ENCODE results near the gene DPYSL5. TPM values are rescaled to one million over a fixed set of nuclear protein-coding genes. Genes with fewer than 3 reads are reported as not detected.

The DPYSL5 gene
- total and polyA plus RNA-seq, 3 donors from 2014 or later = 2.8 to 22.3 (median 5.5) TPM

DNA sequence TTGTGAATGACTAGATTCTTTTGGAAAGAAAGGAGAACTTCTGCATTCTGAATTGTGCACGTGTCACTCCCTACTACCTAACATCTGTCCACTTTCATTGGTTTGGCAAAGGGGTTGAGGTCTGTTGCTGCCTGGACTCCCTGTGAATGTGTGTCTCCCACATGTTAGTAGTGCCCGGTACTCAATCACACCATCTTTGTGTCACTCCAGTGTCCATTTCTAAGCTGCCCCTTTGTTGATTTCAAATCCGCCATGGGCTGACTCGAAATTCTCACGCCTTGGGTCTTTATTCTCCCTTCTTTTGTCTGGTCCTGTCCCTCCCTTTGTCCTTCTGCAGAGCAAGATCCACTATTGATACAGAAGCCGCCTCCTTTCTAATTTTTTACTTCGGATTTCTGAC, 7.5 kb downstream of the DPYSL5 start:
- no peak for DNase-seq
- Histone ChIP-seq H3K4me3 (no peak overlapping the region), H3K27me3 (no peaks in the 10 kb centered on the region), H3K36me3 (ENCODE audit: low read depth, missing control alignments) (no peaks in the 10 kb centered on the region), H3K27ac (no peak overlapping the region), H3K9me3 (no peaks in the 10 kb centered on the region), H3K4me1 (no peaks in the 10 kb centered on the region)
- intact Hi-C loops (cut with DNase I; ENCODE audit: low total_unique reads) = no loop called here
- TF ChIP-seq, protein P1, sequence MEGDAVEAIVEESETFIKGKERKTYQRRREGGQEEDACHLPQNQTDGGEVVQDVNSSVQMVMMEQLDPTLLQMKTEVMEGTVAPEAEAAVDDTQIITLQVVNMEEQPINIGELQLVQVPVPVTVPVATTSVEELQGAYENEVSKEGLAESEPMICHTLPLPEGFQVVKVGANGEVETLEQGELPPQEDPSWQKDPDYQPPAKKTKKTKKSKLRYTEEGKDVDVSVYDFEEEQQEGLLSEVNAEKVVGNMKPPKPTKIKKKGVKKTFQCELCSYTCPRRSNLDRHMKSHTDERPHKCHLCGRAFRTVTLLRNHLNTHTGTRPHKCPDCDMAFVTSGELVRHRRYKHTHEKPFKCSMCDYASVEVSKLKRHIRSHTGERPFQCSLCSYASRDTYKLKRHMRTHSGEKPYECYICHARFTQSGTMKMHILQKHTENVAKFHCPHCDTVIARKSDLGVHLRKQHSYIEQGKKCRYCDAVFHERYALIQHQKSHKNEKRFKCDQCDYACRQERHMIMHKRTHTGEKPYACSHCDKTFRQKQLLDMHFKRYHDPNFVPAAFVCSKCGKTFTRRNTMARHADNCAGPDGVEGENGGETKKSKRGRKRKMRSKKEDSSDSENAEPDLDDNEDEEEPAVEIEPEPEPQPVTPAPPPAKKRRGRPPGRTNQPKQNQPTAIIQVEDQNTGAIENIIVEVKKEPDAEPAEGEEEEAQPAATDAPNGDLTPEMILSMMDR (IDR thresholded peaks at IDR 0.05) = no peak
- TF ChIP-seq POLR2A (IDR thresholded peaks at IDR 0.05) = no peak
- 86 to 94% methylated on average over 7 of the region's 7 CpGs for WGBS, 2 donors

DNA sequence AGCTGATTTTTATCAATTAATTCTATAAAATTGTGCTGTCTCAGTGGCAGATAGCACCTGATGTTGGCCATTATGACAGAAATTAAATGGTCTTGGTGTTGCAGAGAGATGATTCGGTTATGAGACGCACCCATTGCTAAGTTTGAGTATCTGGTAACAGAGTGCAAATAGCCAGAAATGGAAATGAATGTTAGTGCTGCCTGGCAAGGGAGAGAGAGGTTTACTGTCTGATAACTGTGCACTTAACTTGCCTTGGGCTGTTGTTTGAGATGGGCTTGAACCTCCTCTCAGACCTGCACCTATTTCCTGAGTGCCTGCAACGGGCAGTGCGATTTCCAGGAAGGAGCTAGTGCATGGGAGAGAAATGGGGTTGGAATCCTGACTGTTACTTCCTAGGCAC, 11.7 kb downstream of the DPYSL5 start:
- no peaks in the 10 kb centered on the region for H3K36me3 ChIP-seq (ENCODE audit: low read depth, missing control alignments)
- no peaks in the 10 kb centered on the region for H3K9me3 ChIP-seq
- no peak overlapping the region for H3K27ac ChIP-seq
- no peak overlapping the region for H3K4me3 ChIP-seq
- no peaks in the 10 kb centered on the region for H3K27me3 ChIP-seq
- no peaks in the 10 kb centered on the region for H3K4me1 ChIP-seq
- WGBS, 2 donors = 84 to 98% methylated on average over 4 of the region's 4 CpGs
- TF ChIP-seq POLR2A (IDR thresholded peaks at IDR 0.05) = no peak
- TF ChIP-seq, protein P1 (IDR thresholded peaks at IDR 0.05) = no peak
- intact Hi-C loops (cut with DNase I; ENCODE audit: low total_unique reads) = no loop called here
- no peak for DNase-seq

DNA sequence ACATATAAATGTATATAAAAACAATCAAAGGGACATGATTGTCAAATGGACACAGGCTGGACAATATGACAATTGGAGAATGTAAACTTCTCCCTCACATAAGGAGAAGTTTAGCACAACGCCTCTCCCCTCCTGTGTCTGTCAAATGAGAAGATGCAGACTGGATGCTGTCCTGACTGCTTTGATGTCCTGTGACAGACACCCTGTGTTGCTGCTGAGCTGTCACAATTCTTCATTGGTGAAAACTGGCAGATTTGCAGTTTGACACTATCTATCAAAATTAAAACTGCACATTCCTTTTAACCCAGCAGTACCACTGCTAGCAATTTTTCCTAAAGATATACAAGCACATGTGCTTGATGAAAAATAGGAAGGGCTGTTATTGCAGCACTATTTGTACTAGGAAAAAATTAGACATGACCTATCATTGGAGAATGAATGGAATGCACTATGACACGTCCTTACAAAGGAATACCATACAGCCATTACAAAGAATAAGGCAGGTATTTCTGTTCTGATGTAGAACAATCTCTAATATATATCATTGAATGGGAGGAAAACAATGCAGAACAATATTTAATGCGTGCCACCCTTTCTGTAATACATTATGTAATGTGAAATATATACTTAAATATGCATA, 12.4 kb downstream of the DPYSL5 start:
- Histone ChIP-seq H3K4me3 (no peak overlapping the region), H3K27me3 (no peaks in the 10 kb centered on the region), H3K9me3 (no peaks in the 10 kb centered on the region), H3K4me1 (no peaks in the 10 kb centered on the region), H3K36me3 (ENCODE audit: low read depth, missing control alignments) (no peaks in the 10 kb centered on the region), H3K27ac (no peak overlapping the region)
- 77 to 79% methylated on average over 3 of the region's 3 CpGs for WGBS, 2 donors
- TF ChIP-seq POLR2A (IDR thresholded peaks at IDR 0.05) = no peak
- TF ChIP-seq, protein P1 (IDR thresholded peaks at IDR 0.05) = no peak
- DNase-seq = no peak
- intact Hi-C loops (cut with DNase I; ENCODE audit: low total_unique reads) = no loop called here

GRCh38 chr2:26861610-26862224, 13.8 kb downstream of the DPYSL5 start:
- H3K27me3 ChIP-seq = no peaks in the 10 kb centered on the region
- 64 to 76% methylated on average over 2 of the region's 2 CpGs for WGBS, 2 donors
- no peak overlapping the region for H3K27ac ChIP-seq
- H3K4me1 ChIP-seq = no peaks in the 10 kb centered on the region
- DNase-seq = no peak
- no peaks in the 10 kb centered on the region for H3K9me3 ChIP-seq
- no peak for TF ChIP-seq POLR2A (IDR thresholded peaks at IDR 0.05)
- TF ChIP-seq, protein P1 (IDR thresholded peaks at IDR 0.05) = no peak
- intact Hi-C loops (cut with DNase I; ENCODE audit: low total_unique reads) = no loop called here
- no peak overlapping the region for H3K4me3 ChIP-seq
- H3K36me3 ChIP-seq (ENCODE audit: low read depth, missing control alignments) = no peaks in the 10 kb centered on the region

- Histone ChIP-seq H3K9me3 (no peaks in the 10 kb centered on the region), H3K27ac (no peak overlapping the region), H3K4me1 (no peaks in the 10 kb centered on the region), H3K4me3 (no peak overlapping the region), H3K36me3 (ENCODE audit: low read depth, missing control alignments) (no peaks in the 10 kb centered on the region), H3K27me3 (no peaks in the 10 kb centered on the region)
- TF ChIP-seq, protein P1 (IDR thresholded peaks at IDR 0.05) = no peak
- no peak for TF ChIP-seq POLR2A (IDR thresholded peaks at IDR 0.05)
- WGBS, 2 donors = 80 to 85% methylated on average over 2 of the region's 2 CpGs
- no peak for DNase-seq
- intact Hi-C loops (cut with DNase I; ENCODE audit: low total_unique reads) = no loop called here
These were observed 16.3 kb downstream of the DPYSL5 start for GRCh38 chr2:26864226-26864625.
